Measurements from ENCODE around the gene OTOG. TPM values are rescaled to one million over a fixed set of nuclear protein-coding genes. Genes with fewer than 3 reads are reported as not detected.

OTOG gene
- total RNA-seq, 1 donor from 2014 or later: not detected

DNA sequence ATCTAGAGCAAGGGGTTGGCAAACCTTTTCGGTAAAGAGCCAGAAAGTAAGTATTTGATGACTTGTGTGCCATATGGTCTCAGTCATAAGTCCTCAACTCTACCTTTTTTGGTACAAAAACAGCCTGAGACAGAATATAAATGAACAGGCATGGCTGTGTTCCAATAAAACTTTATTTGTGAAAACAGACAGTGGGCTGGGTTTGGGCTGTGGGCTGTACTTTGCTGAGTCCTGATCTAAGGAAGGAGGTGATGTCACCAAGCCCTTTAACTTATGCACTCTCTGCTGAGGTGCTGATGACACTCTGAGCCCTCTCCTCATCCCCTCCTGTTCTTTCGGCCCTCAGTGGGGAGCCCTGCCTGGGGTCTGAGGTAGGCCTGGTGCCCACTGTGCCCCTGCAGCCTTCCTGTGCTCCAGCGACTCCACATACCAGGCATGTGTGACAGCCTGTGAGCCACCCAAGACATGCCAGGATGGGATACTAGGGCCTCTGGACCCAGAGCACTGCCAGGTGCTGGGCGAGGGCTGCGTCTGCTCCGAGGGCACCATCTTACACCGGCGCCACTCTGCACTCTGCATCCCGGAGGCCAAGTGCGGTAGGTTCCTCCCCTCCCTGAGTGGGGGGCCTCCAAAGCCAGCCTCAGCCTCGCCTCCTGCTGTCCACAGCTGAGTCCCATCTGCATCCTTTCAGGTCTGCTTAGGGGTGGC lies 86.4 kb downstream of the OTOG start:
- intact Hi-C loops (cut with DNase I): no loop called here
- Histone ChIP-seq H3K4me3 (no peak overlapping the region), H3K36me3 (no peaks in the 10 kb centered on the region), H3K27me3 (no peaks in the 10 kb centered on the region), H3K9me3 (no peaks in the 10 kb centered on the region), H3K27ac (no peak overlapping the region), H3K4me1 (no peaks in the 10 kb centered on the region)
- no peak for DNase-seq (ENCODE audit: extremely low spot score in 2 of 2)
- TF ChIP-seq POLR2AphosphoS5 (IDR thresholded peaks at IDR 0.05; ENCODE audit: insufficient read depth in 1 of 2, low read depth in 1 of 2) (no peak), POLR2A (IDR thresholded peaks at IDR 0.05) (no peak)
- TF ChIP-seq, protein P1, sequence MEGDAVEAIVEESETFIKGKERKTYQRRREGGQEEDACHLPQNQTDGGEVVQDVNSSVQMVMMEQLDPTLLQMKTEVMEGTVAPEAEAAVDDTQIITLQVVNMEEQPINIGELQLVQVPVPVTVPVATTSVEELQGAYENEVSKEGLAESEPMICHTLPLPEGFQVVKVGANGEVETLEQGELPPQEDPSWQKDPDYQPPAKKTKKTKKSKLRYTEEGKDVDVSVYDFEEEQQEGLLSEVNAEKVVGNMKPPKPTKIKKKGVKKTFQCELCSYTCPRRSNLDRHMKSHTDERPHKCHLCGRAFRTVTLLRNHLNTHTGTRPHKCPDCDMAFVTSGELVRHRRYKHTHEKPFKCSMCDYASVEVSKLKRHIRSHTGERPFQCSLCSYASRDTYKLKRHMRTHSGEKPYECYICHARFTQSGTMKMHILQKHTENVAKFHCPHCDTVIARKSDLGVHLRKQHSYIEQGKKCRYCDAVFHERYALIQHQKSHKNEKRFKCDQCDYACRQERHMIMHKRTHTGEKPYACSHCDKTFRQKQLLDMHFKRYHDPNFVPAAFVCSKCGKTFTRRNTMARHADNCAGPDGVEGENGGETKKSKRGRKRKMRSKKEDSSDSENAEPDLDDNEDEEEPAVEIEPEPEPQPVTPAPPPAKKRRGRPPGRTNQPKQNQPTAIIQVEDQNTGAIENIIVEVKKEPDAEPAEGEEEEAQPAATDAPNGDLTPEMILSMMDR (IDR thresholded peaks at IDR 0.05): no peak

DNA sequence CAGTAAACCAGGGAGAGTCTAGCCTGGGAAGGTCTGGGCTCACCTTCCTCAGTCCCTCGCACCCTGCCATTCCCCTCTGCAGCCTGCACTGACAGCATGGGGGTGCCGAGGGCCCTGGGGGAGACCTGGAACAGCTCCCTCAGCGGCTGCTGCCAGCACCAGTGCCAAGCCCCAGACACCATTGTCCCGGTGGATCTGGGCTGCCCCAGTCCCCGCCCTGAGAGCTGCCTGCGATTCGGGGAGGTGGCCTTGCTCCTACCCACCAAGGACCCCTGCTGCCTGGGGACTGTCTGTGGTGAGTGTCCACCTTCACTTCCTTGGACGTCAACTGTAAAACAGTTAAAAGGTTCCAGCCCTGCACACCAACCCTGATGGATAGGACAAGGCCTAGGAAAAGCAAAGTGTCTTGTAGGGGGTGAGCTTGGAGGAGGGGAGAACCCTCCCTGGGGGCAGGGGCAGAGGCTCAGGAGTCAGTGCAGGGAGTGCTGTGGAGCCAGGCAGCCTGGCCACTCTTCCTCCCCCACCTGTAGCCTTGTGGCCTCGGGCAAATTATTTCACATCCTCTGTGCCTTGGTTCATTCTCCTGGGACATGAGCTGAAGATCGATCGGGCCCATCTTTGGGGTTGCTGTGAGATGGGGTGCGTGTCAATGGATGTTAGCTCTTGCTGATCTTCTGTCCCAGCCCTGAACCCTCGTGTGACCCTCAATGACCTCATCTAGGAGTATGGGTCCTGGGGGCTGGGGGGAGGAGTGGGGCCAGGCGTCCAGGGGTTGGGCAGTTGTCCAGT lies 87.1 kb downstream of the OTOG start:
- Histone ChIP-seq H3K27ac (no peak overlapping the region), H3K27me3 (no peaks in the 10 kb centered on the region), H3K9me3 (no peaks in the 10 kb centered on the region), H3K4me1 (no peaks in the 10 kb centered on the region), H3K36me3 (no peaks in the 10 kb centered on the region), H3K4me3 (no peak overlapping the region)
- DNase-seq (ENCODE audit: extremely low spot score in 2 of 2): no peak
- no peak for TF ChIP-seq POLR2AphosphoS5 (IDR thresholded peaks at IDR 0.05; ENCODE audit: insufficient read depth in 1 of 2, low read depth in 1 of 2)
- TF ChIP-seq POLR2A (IDR thresholded peaks at IDR 0.05): no peak
- TF ChIP-seq, protein P1 (IDR thresholded peaks at IDR 0.05): no peak
- intact Hi-C loops (cut with DNase I): no loop called here

DNA sequence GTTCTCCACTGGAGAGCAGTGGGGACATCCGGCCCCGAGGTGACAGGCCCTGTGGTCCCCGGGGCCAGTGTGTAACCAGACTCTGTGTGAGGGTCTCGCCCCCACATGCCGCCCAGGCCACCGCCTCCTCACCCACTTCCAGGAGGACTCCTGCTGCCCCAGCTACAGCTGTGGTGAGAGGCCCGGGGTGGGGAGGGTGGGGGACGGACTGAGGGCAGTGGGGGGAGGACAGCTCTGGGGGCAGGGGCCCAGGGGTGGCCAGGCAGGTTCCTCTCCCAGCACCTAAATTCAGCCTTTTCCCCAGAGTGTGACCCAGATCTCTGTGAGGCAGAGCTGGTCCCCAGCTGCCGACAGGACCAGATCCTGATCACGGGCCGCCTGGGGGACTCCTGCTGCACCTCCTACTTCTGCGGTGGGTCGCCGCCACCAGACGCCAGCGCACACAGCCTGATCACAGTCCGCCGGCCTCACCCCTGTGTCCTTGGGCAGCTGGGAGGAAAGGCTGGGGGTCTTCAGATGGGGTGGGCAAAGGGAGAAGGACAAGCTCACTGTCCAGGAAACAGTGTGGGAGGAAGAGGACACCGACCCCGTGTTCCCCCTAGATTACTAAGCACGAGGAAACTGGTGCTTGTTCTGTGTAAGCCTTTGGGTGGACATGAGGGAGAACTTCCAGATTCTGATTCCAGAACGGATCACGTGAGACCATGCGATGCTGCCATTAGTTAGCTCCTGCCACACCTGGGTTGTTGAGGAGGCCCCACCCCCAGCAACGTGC lies 87.9 kb downstream of the OTOG start:
- DNase-seq (ENCODE audit: extremely low spot score in 2 of 2): no peak
- Histone ChIP-seq H3K4me1 (no peaks in the 10 kb centered on the region), H3K36me3 (no peaks in the 10 kb centered on the region), H3K27ac (no peak overlapping the region), H3K4me3 (no peak overlapping the region), H3K9me3 (no peaks in the 10 kb centered on the region), H3K27me3 (no peaks in the 10 kb centered on the region)
- intact Hi-C loops (cut with DNase I): no loop called here
- TF ChIP-seq POLR2A (IDR thresholded peaks at IDR 0.05) (no peak), POLR2AphosphoS5 (IDR thresholded peaks at IDR 0.05; ENCODE audit: insufficient read depth in 1 of 2, low read depth in 1 of 2) (no peak)
- TF ChIP-seq, protein P1 (IDR thresholded peaks at IDR 0.05): no peak

DNA sequence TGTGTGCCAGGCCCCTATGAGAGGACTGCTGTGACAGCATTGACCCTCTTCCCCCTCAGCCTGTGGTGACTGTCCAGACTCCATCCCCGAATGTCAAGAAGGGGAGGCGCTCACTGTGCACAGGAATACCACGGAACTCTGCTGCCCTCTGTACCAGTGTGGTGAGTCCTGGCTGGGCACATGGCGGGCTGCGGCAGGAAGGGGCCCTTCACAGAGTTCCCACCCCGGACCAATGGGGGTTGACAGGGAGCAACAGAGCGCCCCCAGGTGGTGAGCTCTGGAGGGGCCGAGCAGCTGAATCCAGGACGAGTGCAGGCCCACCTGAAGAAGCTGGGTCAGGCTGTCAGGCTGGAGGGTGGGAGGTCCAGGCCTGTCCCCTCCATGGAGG lies 88.5 kb downstream of the OTOG start:
- no peak for TF ChIP-seq POLR2AphosphoS5 (IDR thresholded peaks at IDR 0.05; ENCODE audit: insufficient read depth in 1 of 2, low read depth in 1 of 2)
- TF ChIP-seq, protein P1 (IDR thresholded peaks at IDR 0.05): no peak
- TF ChIP-seq POLR2A (IDR thresholded peaks at IDR 0.05): no peak
- H3K36me3 ChIP-seq: no peaks in the 10 kb centered on the region
- H3K9me3 ChIP-seq: no peaks in the 10 kb centered on the region
- no peaks in the 10 kb centered on the region for H3K27me3 ChIP-seq
- DNase-seq (ENCODE audit: extremely low spot score in 2 of 2): no peak
- H3K4me3 ChIP-seq: no peak overlapping the region
- H3K4me1 ChIP-seq: no peaks in the 10 kb centered on the region
- intact Hi-C loops (cut with DNase I): no loop called here
- H3K27ac ChIP-seq: no peak overlapping the region

Data from vagina (tissue), 2 donors.